SH-SY5Y (cell line): ENCODE measurements around the gene LARGE2.

Experiments used
- GATA2 ChIP-seq: IDR thresholded peaks from 2 replicates; pipeline ENCODE4 v1.6.1; 2011; ENCODE audit warnings: mild to moderate bottlenecking, low read depth, low read length
- GATA3 ChIP-seq: IDR thresholded peaks from 2 replicates; pipeline ENCODE4 v1.6.1; 2011; ENCODE audit warnings: low read depth, mild to moderate bottlenecking, low read length, moderate library complexity

GRCh38 chr11:45877221-45877620, 45.2 kb upstream of the LARGE2 start:
- TF ChIP-seq GATA2 (no peak), GATA3 (no peak)
